ENCODE measurements around the gene WFDC1. TPM values are rescaled to one million over a fixed set of nuclear protein-coding genes. Genes with fewer than 3 reads are reported as not detected.

Gene WFDC1
- total RNA-seq, 1 donor from 2014 or later, result 0.24 TPM

GRCh38 chr16:84373907-84374489, 79.3 kb downstream of the WFDC1 start:
- H3K4me1 Mint-ChIP-seq (ENCODE audit: unreplicated experiment), result no peaks in the 10 kb centered on the region
- no peak for TF ChIP-seq CTCF (IDR thresholded peaks at IDR 0.05)
- peaks cover 68% of the 10 kb centered on the region for H3K27me3 Mint-ChIP-seq (ENCODE audit: unreplicated experiment)
- no peaks in the 10 kb centered on the region for H3K9me3 Mint-ChIP-seq (ENCODE audit: unreplicated experiment)
- no peak for DNase-seq (ENCODE audit: extremely low spot score, unreplicated experiment)
- H3K36me3 Mint-ChIP-seq (ENCODE audit: unreplicated experiment), result no peaks in the 10 kb centered on the region
- H3K27ac Mint-ChIP-seq (ENCODE audit: unreplicated experiment), result no peak overlapping the region
- H3K4me3 Mint-ChIP-seq (ENCODE audit: unreplicated experiment), result no peak overlapping the region

GRCh38 chr16:84378099-84378498, 83.4 kb downstream of the WFDC1 start:
- TF ChIP-seq CTCF (IDR thresholded peaks at IDR 0.05), result no peak
- H3K27ac Mint-ChIP-seq (ENCODE audit: unreplicated experiment), result no peak overlapping the region
- no peaks in the 10 kb centered on the region for H3K9me3 Mint-ChIP-seq (ENCODE audit: unreplicated experiment)
- no peak for DNase-seq (ENCODE audit: extremely low spot score, unreplicated experiment)
- no peak overlapping the region for H3K4me3 Mint-ChIP-seq (ENCODE audit: unreplicated experiment)
- H3K4me1 Mint-ChIP-seq (ENCODE audit: unreplicated experiment), result no peaks in the 10 kb centered on the region
- H3K27me3 Mint-ChIP-seq (ENCODE audit: unreplicated experiment), result peaks cover 49% of the 10 kb centered on the region
- H3K36me3 Mint-ChIP-seq (ENCODE audit: unreplicated experiment), result no peaks in the 10 kb centered on the region

GRCh38 chr16:84378567-84378966, 83.9 kb downstream of the WFDC1 start:
- H3K4me1 Mint-ChIP-seq (ENCODE audit: unreplicated experiment), result no peaks in the 10 kb centered on the region
- no peak overlapping the region for H3K4me3 Mint-ChIP-seq (ENCODE audit: unreplicated experiment)
- H3K27ac Mint-ChIP-seq (ENCODE audit: unreplicated experiment), result no peak overlapping the region
- H3K27me3 Mint-ChIP-seq (ENCODE audit: unreplicated experiment), result peaks cover 46% of the 10 kb centered on the region
- no peaks in the 10 kb centered on the region for H3K9me3 Mint-ChIP-seq (ENCODE audit: unreplicated experiment)
- TF ChIP-seq CTCF (IDR thresholded peaks at IDR 0.05), result no peak
- DNase-seq (ENCODE audit: extremely low spot score, unreplicated experiment), result no peak
- H3K36me3 Mint-ChIP-seq (ENCODE audit: unreplicated experiment), result no peaks in the 10 kb centered on the region

GRCh38 chr16:84379008-84379708, 84.5 kb downstream of the WFDC1 start:
- no peak overlapping the region for H3K27ac Mint-ChIP-seq (ENCODE audit: unreplicated experiment)
- no peaks in the 10 kb centered on the region for H3K9me3 Mint-ChIP-seq (ENCODE audit: unreplicated experiment)
- no peaks in the 10 kb centered on the region for H3K36me3 Mint-ChIP-seq (ENCODE audit: unreplicated experiment)
- no peak overlapping the region for H3K4me3 Mint-ChIP-seq (ENCODE audit: unreplicated experiment)
- peaks cover 42% of the 10 kb centered on the region for H3K27me3 Mint-ChIP-seq (ENCODE audit: unreplicated experiment)
- DNase-seq (ENCODE audit: extremely low spot score, unreplicated experiment), result no peak
- TF ChIP-seq CTCF (IDR thresholded peaks at IDR 0.05), result no peak
- H3K4me1 Mint-ChIP-seq (ENCODE audit: unreplicated experiment), result no peaks in the 10 kb centered on the region

Other genes starting within 250 kb of the WFDC1 start
- gene MBTPS1, start 177.9 kb upstream of the WFDC1 start, total RNA-seq, result 130 and 136 TPM in 2 replicates
- gene HSDL1, start 149.7 kb upstream of the WFDC1 start, total RNA-seq, result 18.0 and 20.7 TPM in 2 replicates
- not detected in 2 replicates for gene DNAAF1, start 149.6 kb upstream of the WFDC1 start, total RNA-seq
- 46.1 and 47.9 TPM in 2 replicates for gene TAF1C, start 107.8 kb upstream of the WFDC1 start, total RNA-seq
- gene ADAD2, start 103.7 kb upstream of the WFDC1 start, total RNA-seq, result not detected in 2 replicates
- gene KCNG4, start 54.9 kb upstream of the WFDC1 start, total RNA-seq, result not detected in 2 replicates
- not detected in 2 replicates for gene ATP2C2, start 73.7 kb downstream of the WFDC1 start, total RNA-seq
- gene MEAK7, start 209.8 kb downstream of the WFDC1 start, total RNA-seq, result 26.2 and 28.1 TPM in 2 replicates